ENCODE results near the gene DPP6.

Gene DPP6

GRCh38 chr7:154903083-154903731 lies 851.0 kb downstream of the DPP6 start:
- DNase-seq = no peak

- no peak for DNase-seq
Measured at GRCh38 chr7:154905146-154905545, 852.9 kb downstream of the DPP6 start.

- no peak for DNase-seq
Measured at GRCh38 chr7:154905615-154906014, 853.4 kb downstream of the DPP6 start.

- DNase-seq = no peak
Measured at GRCh38 chr7:154906201-154906600, 854.0 kb downstream of the DPP6 start.

- DNase-seq = no peak
Measured at GRCh38 chr7:154906736-154907355, 854.6 kb downstream of the DPP6 start.

- DNase-seq = no peak
Measured at GRCh38 chr7:154907651-154908620, 855.7 kb downstream of the DPP6 start.

GRCh38 chr7:154909241-154910105 lies 857.3 kb downstream of the DPP6 start:
- DNase-seq = no peak

- DNase-seq = no peak
Measured at GRCh38 chr7:154910125-154910524, 857.9 kb downstream of the DPP6 start.

- DNase-seq = no peak
Measured at GRCh38 chr7:154910977-154911376, 858.8 kb downstream of the DPP6 start.

- DNase-seq = no peak
Measured at GRCh38 chr7:154911411-154911810, 859.2 kb downstream of the DPP6 start.

GRCh38 chr7:154911862-154912455 lies 859.8 kb downstream of the DPP6 start:
- DNase-seq = no peak

GRCh38 chr7:154912871-154913637 lies 860.9 kb downstream of the DPP6 start:
- no peak for DNase-seq

- DNase-seq = peak; percentile 80
Measured at GRCh38 chr7:154913638-154914307, 861.6 kb downstream of the DPP6 start.

GRCh38 chr7:154914308-154914995 lies 862.3 kb downstream of the DPP6 start:
- no peak for DNase-seq

GRCh38 chr7:154914996-154915380 lies 862.8 kb downstream of the DPP6 start:
- DNase-seq = peak; percentile 27

GRCh38 chr7:154915600-154915999 lies 863.4 kb downstream of the DPP6 start:
- no peak for DNase-seq

- no peak for DNase-seq
Measured at GRCh38 chr7:154916381-154916780, 864.2 kb downstream of the DPP6 start.

- DNase-seq = no peak
Measured at GRCh38 chr7:154916856-154917807, 864.9 kb downstream of the DPP6 start.

- no peak for DNase-seq
Measured at GRCh38 chr7:154917808-154918160, 865.6 kb downstream of the DPP6 start.

All from NCI-H82 (cell line).